ENCODE results near the gene CTSH. TPM values are rescaled to one million over a fixed set of nuclear protein-coding genes. Genes with fewer than 3 reads are reported as not detected.
"Not testable (repeated sequence)": the region's sequence is repeated elsewhere in the genome, so short reads cannot be mapped to it uniquely, and the experiment has no call there.

The CTSH gene
- total RNA-seq, 1 donor = 280 TPM

- no peaks in the 10 kb centered on the region for H3K27me3 ChIP-seq (ENCODE audit: insufficient read depth, low read length)
- no peak overlapping the region for H3K4me3 ChIP-seq (ENCODE audit: low read length)
- peaks cover 34% of the 10 kb centered on the region for H3K4me1 ChIP-seq (ENCODE audit: insufficient read depth, low read length)
- H3K9me3 ChIP-seq (ENCODE audit: low read depth, low read length) = no peaks in the 10 kb centered on the region
Observed at GRCh38 chr15:78907577-78907976, 37.3 kb downstream of the CTSH start.

GRCh38 chr15:78906316-78906620 lies 38.6 kb downstream of the CTSH start:
- Histone ChIP-seq H3K4me3 (ENCODE audit: low read length) (no peak overlapping the region), H3K27me3 (ENCODE audit: insufficient read depth, low read length) (no peaks in the 10 kb centered on the region), H3K9me3 (ENCODE audit: low read depth, low read length) (no peaks in the 10 kb centered on the region), H3K4me1 (ENCODE audit: insufficient read depth, low read length) (peaks cover 21% of the 10 kb centered on the region)

- Histone ChIP-seq H3K4me3 (ENCODE audit: low read length) (no peak overlapping the region), H3K9me3 (ENCODE audit: low read depth, low read length) (no peaks in the 10 kb centered on the region), H3K27me3 (ENCODE audit: insufficient read depth, low read length) (no peaks in the 10 kb centered on the region), H3K4me1 (ENCODE audit: insufficient read depth, low read length) (peaks cover 6% of the 10 kb centered on the region)
Observed at GRCh38 chr15:78904599-78905358, 40.1 kb downstream of the CTSH start.

- H3K4me3 ChIP-seq (ENCODE audit: low read length); H3K27me3 ChIP-seq (ENCODE audit: insufficient read depth, low read length); H3K9me3 ChIP-seq (ENCODE audit: low read depth, low read length); H3K4me1 ChIP-seq (ENCODE audit: insufficient read depth, low read length): not testable (repeated sequence)
Observed at GRCh38 chr15:78902281-78903032, 42.4 kb downstream of the CTSH start.

GRCh38 chr15:78900819-78901533 lies 43.9 kb downstream of the CTSH start:
- H3K9me3 ChIP-seq (ENCODE audit: low read depth, low read length); H3K4me3 ChIP-seq (ENCODE audit: low read length); H3K4me1 ChIP-seq (ENCODE audit: insufficient read depth, low read length); H3K27me3 ChIP-seq (ENCODE audit: insufficient read depth, low read length): not testable (repeated sequence)

- Histone ChIP-seq H3K27me3 (ENCODE audit: insufficient read depth, low read length) (no peaks in the 10 kb centered on the region), H3K4me3 (ENCODE audit: low read length) (no peak overlapping the region), H3K4me1 (ENCODE audit: insufficient read depth, low read length) (no peaks in the 10 kb centered on the region), H3K9me3 (ENCODE audit: low read depth, low read length) (no peaks in the 10 kb centered on the region)
Observed at GRCh38 chr15:78898540-78898939, 46.3 kb downstream of the CTSH start.

GRCh38 chr15:78895471-78895870 lies 49.4 kb downstream of the CTSH start:
- Histone ChIP-seq H3K4me1 (ENCODE audit: insufficient read depth, low read length) (no peaks in the 10 kb centered on the region), H3K9me3 (ENCODE audit: low read depth, low read length) (no peaks in the 10 kb centered on the region), H3K4me3 (ENCODE audit: low read length) (no peak overlapping the region), H3K27me3 (ENCODE audit: insufficient read depth, low read length) (no peaks in the 10 kb centered on the region)

- Histone ChIP-seq H3K4me1 (ENCODE audit: insufficient read depth, low read length) (no peaks in the 10 kb centered on the region), H3K4me3 (ENCODE audit: low read length) (no peak overlapping the region), H3K27me3 (ENCODE audit: insufficient read depth, low read length) (no peaks in the 10 kb centered on the region)
Observed at GRCh38 chr15:78893538-78893937, 51.3 kb downstream of the CTSH start.

GRCh38 chr15:78889000-78889399 lies 55.8 kb downstream of the CTSH start:
- H3K4me1 ChIP-seq (ENCODE audit: insufficient read depth, low read length) = peaks cover under 1% of the 10 kb centered on the region
- no peaks in the 10 kb centered on the region for H3K27me3 ChIP-seq (ENCODE audit: insufficient read depth, low read length)
- H3K9me3 ChIP-seq (ENCODE audit: low read depth, low read length) = no peaks in the 10 kb centered on the region
- no peak overlapping the region for H3K4me3 ChIP-seq (ENCODE audit: low read length)

More at GRCh38 chr15:78893538-78893937, 51.3 kb downstream of the CTSH start:
- no peaks in the 10 kb centered on the region for H3K9me3 ChIP-seq (ENCODE audit: low read depth, low read length)

GRCh38 chr15:78881681-78882080 lies 63.2 kb downstream of the CTSH start:
- Histone ChIP-seq H3K4me1 (ENCODE audit: insufficient read depth, low read length) (peaks cover 43% of the 10 kb centered on the region), H3K4me3 (ENCODE audit: low read length) (no peak overlapping the region), H3K27me3 (ENCODE audit: insufficient read depth, low read length) (no peaks in the 10 kb centered on the region), H3K9me3 (ENCODE audit: low read depth, low read length) (no peaks in the 10 kb centered on the region)

GRCh38 chr15:78880813-78881212 lies 64.0 kb downstream of the CTSH start:
- Histone ChIP-seq H3K9me3 (ENCODE audit: low read depth, low read length) (no peaks in the 10 kb centered on the region), H3K27me3 (ENCODE audit: insufficient read depth, low read length) (no peaks in the 10 kb centered on the region), H3K4me1 (ENCODE audit: insufficient read depth, low read length) (peaks cover 51% of the 10 kb centered on the region), H3K4me3 (ENCODE audit: low read length) (no peak overlapping the region)

GRCh38 chr15:78880242-78880533 lies 64.7 kb downstream of the CTSH start:
- H3K9me3 ChIP-seq (ENCODE audit: low read depth, low read length) = no peaks in the 10 kb centered on the region
- H3K4me3 ChIP-seq (ENCODE audit: low read length) = no peak overlapping the region
- no peaks in the 10 kb centered on the region for H3K27me3 ChIP-seq (ENCODE audit: insufficient read depth, low read length)
- H3K4me1 ChIP-seq (ENCODE audit: insufficient read depth, low read length) = peaks cover 57% of the 10 kb centered on the region

- no peaks in the 10 kb centered on the region for H3K9me3 ChIP-seq (ENCODE audit: low read depth, low read length)
- no peaks in the 10 kb centered on the region for H3K27me3 ChIP-seq (ENCODE audit: insufficient read depth, low read length)
- H3K4me3 ChIP-seq (ENCODE audit: low read length) = no peak overlapping the region
- peaks cover 62% of the 10 kb centered on the region for H3K4me1 ChIP-seq (ENCODE audit: insufficient read depth, low read length)
Observed at GRCh38 chr15:78879517-78880241, 65.2 kb downstream of the CTSH start.

GRCh38 chr15:78878356-78878755 lies 66.5 kb downstream of the CTSH start:
- Histone ChIP-seq H3K27me3 (ENCODE audit: insufficient read depth, low read length) (no peaks in the 10 kb centered on the region), H3K4me3 (ENCODE audit: low read length) (no peak overlapping the region), H3K9me3 (ENCODE audit: low read depth, low read length) (no peaks in the 10 kb centered on the region), H3K4me1 (ENCODE audit: insufficient read depth, low read length) (peaks cover 64% of the 10 kb centered on the region)

- not testable (repeated sequence) for H3K27me3 ChIP-seq (ENCODE audit: insufficient read depth, low read length); H3K4me3 ChIP-seq (ENCODE audit: low read length); H3K9me3 ChIP-seq (ENCODE audit: low read depth, low read length)
- H3K4me1 ChIP-seq (ENCODE audit: insufficient read depth, low read length) = peaks cover 66% of the 10 kb centered on the region
Observed at GRCh38 chr15:78876954-78877353, 67.9 kb downstream of the CTSH start.
